Activated T-cell treated with anti-CD3 and anti-CD28 coated beads for 48 hours (primary cell): ENCODE results near the gene FCRL6.

Experiments
- DNase-seq: peaks from one replicate; pipeline ENCODE4 v3.0.0-alpha.2; 2020; ENCODE audit warnings: low read depth

FCRL6 gene

GRCh38 chr1:159835862-159836525 is 33.8 kb downstream of the FCRL6 start:
- DNase-seq = no peak

GRCh38 chr1:159838715-159839114 is 36.6 kb downstream of the FCRL6 start:
- DNase-seq = no peak

- DNase-seq = no peak
Observed at GRCh38 chr1:159839116-159839849, 37.1 kb downstream of the FCRL6 start.

GRCh38 chr1:159841749-159842148 is 39.6 kb downstream of the FCRL6 start:
- no peak for DNase-seq

- DNase-seq = no peak
Observed at GRCh38 chr1:159843459-159843858, 41.3 kb downstream of the FCRL6 start.

GRCh38 chr1:159845751-159846629 is 43.8 kb downstream of the FCRL6 start:
- no peak for DNase-seq

GRCh38 chr1:159847231-159847630 is 45.1 kb downstream of the FCRL6 start:
- DNase-seq = no peak

- DNase-seq = no peak
Observed at GRCh38 chr1:159848326-159848725, 46.2 kb downstream of the FCRL6 start.

- no peak for DNase-seq
Observed at GRCh38 chr1:159849626-159850366, 47.6 kb downstream of the FCRL6 start.

- DNase-seq = no peak
Observed at GRCh38 chr1:159851407-159851806, 49.2 kb downstream of the FCRL6 start.

GRCh38 chr1:159853417-159854115 is 51.4 kb downstream of the FCRL6 start:
- DNase-seq = no peak

GRCh38 chr1:159854116-159854692 is 52.0 kb downstream of the FCRL6 start:
- peak; percentile 12 for DNase-seq

GRCh38 chr1:159854693-159855192 is 52.6 kb downstream of the FCRL6 start:
- peak; percentile 81 for DNase-seq

- DNase-seq = no peak
Observed at GRCh38 chr1:159855709-159856108, 53.5 kb downstream of the FCRL6 start.

- no peak for DNase-seq
Observed at GRCh38 chr1:159856576-159856975, 54.4 kb downstream of the FCRL6 start.

GRCh38 chr1:159857889-159858288 is 55.7 kb downstream of the FCRL6 start:
- no peak for DNase-seq

GRCh38 chr1:159859767-159860322 is 57.7 kb downstream of the FCRL6 start:
- no peak for DNase-seq

- no peak for DNase-seq
Observed at GRCh38 chr1:159860456-159860855, 58.3 kb downstream of the FCRL6 start.

GRCh38 chr1:159861218-159861617 is 59.1 kb downstream of the FCRL6 start:
- no peak for DNase-seq

GRCh38 chr1:159862031-159862430 is 59.9 kb downstream of the FCRL6 start:
- DNase-seq = no peak
